Mucosa of descending colon (tissue), 3 donors: ENCODE results near the gene IL31RA. TPM values are rescaled to one million over a fixed set of nuclear protein-coding genes. Genes with fewer than 3 reads are reported as not detected.
A peak's percentile ranks its signal among the peaks of the same experiment; 100 is the strongest.

ENCODE experiments used
- ATAC-seq: fragments of 200-7000 bp; cut with Tn5 transposase; one replicate; pipeline ENCODE4 v1.9.1; 2020; ENCODE audit warnings: mild to moderate bottlenecking, moderate library complexity
- DNase-seq, 3 donors: peaks; one replicate each; pipeline ENCODE4 v3.0.0-alpha.2; 2020
- H3K36me3 ChIP-seq: fragments of 200-600 bp; one replicate; pipeline ENCODE4 v1.8.0; 2021; ENCODE audit warnings: low read depth, mild to moderate bottlenecking
- H3K4me1 ChIP-seq: fragments of 200-600 bp; one replicate; pipeline ENCODE4 v1.8.0; 2021; ENCODE audit warnings: low read depth, mild to moderate bottlenecking
- H3K4me3 ChIP-seq: fragments of 200-600 bp; one replicate; pipeline ENCODE4 v1.8.0; 2021; ENCODE audit warnings: mild to moderate bottlenecking
- H3K9me3 ChIP-seq: fragments of 200-600 bp; one replicate; pipeline ENCODE4 v1.8.0; 2021; ENCODE audit warnings: mild to moderate bottlenecking
- intact Hi-C, 2 donors: fragments of 100-400 bp; cut with DNase I in 1 of 2; cut with micrococcal nuclease in 1 of 2; formaldehyde crosslinking; loops; one replicate each; pipeline versions ENCODE4 v1.11.0 to v1.11.1; 2022; cut with DNase I, micrococcal nuclease
- total RNA-seq, 3 donors: library from RNA; stranded (reverse); fragmentation: NEBNext Ultra II Directional in 2 of 3; extraction: Animal tissue kit (Norgen Biotek cat#: 25700) in 2 of 3; gene quantifications; one replicate each; pipeline versions ENCODE4 v1.2.1 to v1.2.4, GENCODE V29; 2021 to 2023
- TF ChIP-seq, protein P1 (sequence below): fragments of 200-600 bp; IDR thresholded peaks from one replicate; pipeline ENCODE4 v1.8.0; 2022; ENCODE audit warnings: antibody characterized with exemption, mild to moderate bottlenecking
- donor health status: DM: no; HTN: no; CAD: no; lungs with moderate emphysema.
- donor health status: DM: no; HTN: no; CAD: no.
- donor health status: DM: no; HTN: yes; CAD: no.

IL31RA gene
- total RNA-seq, 3 donors from 2014 or later: 0.12 TPM; not detected in 2

DNA sequence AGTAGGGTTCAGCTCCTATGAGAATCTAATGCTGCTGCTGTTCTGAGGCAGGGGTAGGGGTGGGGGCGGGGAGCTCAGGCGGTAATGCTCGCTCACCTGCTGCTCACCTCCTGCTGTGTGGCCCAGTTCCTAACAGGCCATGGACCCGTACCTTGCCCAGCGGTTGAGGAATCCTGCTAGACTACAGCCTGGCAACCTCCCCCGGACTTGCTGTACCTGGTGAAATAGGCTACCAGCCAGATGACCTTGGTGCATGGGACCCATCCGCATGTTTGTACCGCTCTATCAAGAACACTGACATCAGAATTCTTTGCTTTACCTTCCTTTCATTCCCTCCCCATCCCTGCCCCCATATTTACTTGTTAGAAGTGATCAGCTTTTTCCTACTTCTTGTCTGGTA lies 15.3 kb downstream of the IL31RA start:
- TF ChIP-seq, protein P1, sequence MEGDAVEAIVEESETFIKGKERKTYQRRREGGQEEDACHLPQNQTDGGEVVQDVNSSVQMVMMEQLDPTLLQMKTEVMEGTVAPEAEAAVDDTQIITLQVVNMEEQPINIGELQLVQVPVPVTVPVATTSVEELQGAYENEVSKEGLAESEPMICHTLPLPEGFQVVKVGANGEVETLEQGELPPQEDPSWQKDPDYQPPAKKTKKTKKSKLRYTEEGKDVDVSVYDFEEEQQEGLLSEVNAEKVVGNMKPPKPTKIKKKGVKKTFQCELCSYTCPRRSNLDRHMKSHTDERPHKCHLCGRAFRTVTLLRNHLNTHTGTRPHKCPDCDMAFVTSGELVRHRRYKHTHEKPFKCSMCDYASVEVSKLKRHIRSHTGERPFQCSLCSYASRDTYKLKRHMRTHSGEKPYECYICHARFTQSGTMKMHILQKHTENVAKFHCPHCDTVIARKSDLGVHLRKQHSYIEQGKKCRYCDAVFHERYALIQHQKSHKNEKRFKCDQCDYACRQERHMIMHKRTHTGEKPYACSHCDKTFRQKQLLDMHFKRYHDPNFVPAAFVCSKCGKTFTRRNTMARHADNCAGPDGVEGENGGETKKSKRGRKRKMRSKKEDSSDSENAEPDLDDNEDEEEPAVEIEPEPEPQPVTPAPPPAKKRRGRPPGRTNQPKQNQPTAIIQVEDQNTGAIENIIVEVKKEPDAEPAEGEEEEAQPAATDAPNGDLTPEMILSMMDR: no peak
- no peaks in the 10 kb centered on the region for H3K4me1 ChIP-seq
- ATAC-seq (no peak), DNase-seq (no peak)
- H3K4me3 ChIP-seq: no peak overlapping the region
- intact Hi-C loops: no loop called here
- H3K36me3 ChIP-seq: no peaks in the 10 kb centered on the region
- H3K9me3 ChIP-seq: no peaks in the 10 kb centered on the region

DNA sequence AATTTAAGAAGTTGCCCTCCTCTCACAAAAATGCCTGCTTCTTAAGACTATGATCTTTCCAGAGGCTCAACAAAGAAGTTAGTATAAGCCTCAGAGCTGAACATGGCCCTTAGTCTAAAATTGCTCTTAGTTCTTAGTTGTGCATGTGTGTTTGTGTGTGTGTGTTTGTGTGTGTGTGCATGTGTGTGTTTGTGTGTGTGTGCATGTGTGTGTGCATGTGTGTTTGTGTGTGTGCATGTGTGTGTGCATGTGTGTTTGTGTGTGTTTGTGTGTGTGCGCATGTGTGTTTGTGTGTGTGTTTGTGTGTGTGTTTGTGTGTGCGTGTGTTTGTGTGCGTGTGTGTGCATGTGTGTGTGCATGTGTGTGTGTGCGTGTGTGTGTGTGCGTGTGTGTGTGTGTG lies 15.8 kb downstream of the IL31RA start:
- Histone ChIP-seq H3K4me3 (no peak overlapping the region), H3K36me3 (no peaks in the 10 kb centered on the region), H3K4me1 (no peaks in the 10 kb centered on the region), H3K9me3 (no peaks in the 10 kb centered on the region)
- ATAC-seq (no peak), DNase-seq (no peak)
- TF ChIP-seq, protein P1: no peak
- intact Hi-C loops: no loop called here

DNA sequence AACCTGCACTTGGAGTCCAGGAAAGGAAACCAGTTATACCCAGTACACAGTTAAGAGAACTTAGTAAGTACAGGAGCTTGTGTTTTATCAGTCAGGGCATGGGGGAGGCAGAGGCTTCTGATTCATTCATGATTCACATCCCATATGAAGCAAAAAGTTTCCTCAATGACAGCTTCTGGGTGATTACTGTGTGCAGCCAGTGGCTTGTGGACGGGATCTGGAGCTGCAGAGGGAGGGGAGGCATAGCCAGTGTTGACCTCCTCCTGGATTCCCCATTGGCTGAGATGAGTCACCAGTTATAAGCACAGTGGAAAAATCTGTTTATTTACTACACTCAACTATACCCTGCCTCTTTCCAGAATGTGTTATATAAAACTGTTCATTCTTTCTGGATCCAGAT lies 17.7 kb downstream of the IL31RA start:
- no peak for DNase-seq
- Histone ChIP-seq H3K4me3 (no peak overlapping the region), H3K9me3 (no peaks in the 10 kb centered on the region), H3K4me1 (no peaks in the 10 kb centered on the region), H3K36me3 (no peaks in the 10 kb centered on the region)
- ATAC-seq: peak; percentile 44
- intact Hi-C loops: no loop called here
- TF ChIP-seq, protein P1: no peak

DNA sequence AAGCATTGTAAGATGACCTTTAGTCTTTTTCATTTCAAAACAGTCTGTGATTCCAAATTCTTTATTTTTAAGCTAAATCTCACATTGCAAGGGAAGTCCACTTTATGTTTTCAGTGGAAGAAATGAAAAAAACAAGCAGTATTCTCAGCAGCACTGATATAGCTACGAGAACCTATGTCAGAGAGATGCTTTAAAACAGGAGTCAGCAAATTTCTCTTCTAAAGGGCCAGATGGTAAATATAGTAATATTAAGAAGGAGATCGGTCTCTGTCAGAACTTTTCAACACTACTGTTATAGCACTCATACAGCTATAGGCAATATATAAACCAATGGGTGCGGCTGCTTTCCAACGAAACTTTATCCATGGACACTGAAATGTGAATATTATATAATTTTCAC lies 18.7 kb downstream of the IL31RA start:
- no peaks in the 10 kb centered on the region for H3K9me3 ChIP-seq
- H3K36me3 ChIP-seq: no peaks in the 10 kb centered on the region

DNA sequence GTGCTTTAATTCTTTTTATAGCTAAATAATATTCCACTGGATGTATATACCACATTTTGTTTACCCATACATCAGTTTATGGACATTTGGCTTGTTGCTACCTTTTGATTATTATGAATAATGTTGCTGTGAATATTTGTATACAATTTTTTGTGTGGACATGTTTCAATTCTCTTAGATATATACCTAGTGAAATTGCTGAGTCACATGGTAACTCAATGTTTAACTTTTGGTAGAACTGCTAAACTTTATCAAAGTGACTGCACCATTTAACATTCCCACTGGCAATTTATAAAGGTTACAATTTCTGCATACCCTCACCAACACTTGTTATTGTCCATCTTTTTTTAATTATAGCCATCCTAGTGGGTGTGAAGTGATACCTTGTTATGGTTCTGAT lies 22.1 kb downstream of the IL31RA start:
- no peak for ATAC-seq
- Histone ChIP-seq H3K36me3 (no peaks in the 10 kb centered on the region), H3K4me3 (no peak overlapping the region), H3K9me3 (no peaks in the 10 kb centered on the region), H3K4me1 (no peaks in the 10 kb centered on the region)
- intact Hi-C loops: no loop called here
- no peak for DNase-seq
- TF ChIP-seq, protein P1: no peak

More for the DNA sequence above, 18.7 kb downstream of the IL31RA start:
- TF ChIP-seq, protein P1: no peak
- intact Hi-C loops: no loop called here
- no peak for ATAC-seq
- H3K4me3 ChIP-seq: no peak overlapping the region
- no peaks in the 10 kb centered on the region for H3K4me1 ChIP-seq
- no peak for DNase-seq

DNA sequence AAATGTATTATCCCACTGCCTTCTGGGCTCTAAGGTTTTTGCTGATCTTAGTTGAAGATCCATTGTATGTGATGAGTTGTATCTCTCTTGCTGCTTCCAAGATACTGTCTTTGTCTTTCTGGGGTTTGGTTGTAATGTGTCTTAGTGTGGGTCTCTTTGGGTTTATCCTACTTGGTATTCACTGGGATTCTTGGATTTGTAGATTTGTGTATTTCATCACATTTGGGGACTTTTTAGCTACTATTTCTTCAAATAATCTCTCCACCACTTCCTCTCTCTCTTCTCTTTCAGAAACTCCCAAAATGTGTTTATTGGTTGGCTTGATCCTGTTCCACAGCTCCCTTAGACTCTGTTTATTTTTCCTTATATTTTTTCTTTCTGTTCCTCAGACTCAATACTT lies 26.5 kb downstream of the IL31RA start:
- Histone ChIP-seq H3K4me1 (no peaks in the 10 kb centered on the region), H3K4me3 (no peak overlapping the region), H3K9me3 (no peaks in the 10 kb centered on the region), H3K36me3 (no peaks in the 10 kb centered on the region)
- no peak for DNase-seq
- no peak for ATAC-seq
- intact Hi-C loops: no loop called here
- TF ChIP-seq, protein P1: no peak
